GM10847 (cell line): Measurements from ENCODE around the gene GDF10.

Source experiments
- POLR2A ChIP-seq: IDR thresholded peaks from 2 replicates; pipeline ENCODE4 v1.6.1; 2011; ENCODE audit not compliant: insufficient read length; ENCODE audit errors: extremely low read depth

The GDF10 gene

DNA sequence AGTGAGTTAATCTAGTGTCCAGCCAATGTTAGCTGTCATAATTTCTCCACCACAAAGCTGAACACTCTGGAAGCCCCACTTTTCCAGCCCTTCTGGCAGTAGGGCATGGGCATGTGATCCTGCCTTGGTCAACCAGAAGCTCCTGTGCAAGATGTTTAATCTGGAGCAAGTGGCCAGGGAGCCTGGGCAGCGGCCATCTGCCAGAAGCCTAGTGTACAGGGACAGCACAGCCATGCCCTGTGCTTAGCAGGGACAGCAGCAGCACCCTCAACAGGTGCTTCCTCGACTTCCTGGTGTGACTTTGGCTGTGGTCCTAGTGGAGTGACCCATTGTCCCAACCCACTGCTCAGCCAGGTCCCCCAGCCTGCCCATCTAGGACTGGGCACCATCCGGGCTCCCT lies 58.5 kb downstream of the GDF10 start:
- no peak for TF ChIP-seq POLR2A

DNA sequence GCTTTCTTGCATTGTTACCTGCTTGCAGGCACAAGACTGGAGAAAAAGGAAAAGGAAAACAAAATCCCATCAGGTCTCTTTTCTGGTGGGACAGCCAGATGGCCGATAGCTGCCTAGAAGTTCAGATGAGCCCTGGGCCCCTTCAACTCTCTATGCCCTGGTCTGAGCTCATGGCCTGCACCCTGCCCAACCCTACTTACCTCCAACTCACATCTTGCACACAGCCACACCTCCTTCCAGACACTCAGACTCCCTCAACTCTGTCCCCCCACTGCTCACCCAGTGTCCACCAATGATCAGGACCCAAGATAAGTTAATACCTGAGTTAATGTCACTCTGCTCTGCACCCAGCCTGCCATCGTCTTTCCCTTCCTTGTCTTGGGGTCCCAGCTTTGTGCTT lies 59.1 kb downstream of the GDF10 start:
- TF ChIP-seq POLR2A: no peak

DNA sequence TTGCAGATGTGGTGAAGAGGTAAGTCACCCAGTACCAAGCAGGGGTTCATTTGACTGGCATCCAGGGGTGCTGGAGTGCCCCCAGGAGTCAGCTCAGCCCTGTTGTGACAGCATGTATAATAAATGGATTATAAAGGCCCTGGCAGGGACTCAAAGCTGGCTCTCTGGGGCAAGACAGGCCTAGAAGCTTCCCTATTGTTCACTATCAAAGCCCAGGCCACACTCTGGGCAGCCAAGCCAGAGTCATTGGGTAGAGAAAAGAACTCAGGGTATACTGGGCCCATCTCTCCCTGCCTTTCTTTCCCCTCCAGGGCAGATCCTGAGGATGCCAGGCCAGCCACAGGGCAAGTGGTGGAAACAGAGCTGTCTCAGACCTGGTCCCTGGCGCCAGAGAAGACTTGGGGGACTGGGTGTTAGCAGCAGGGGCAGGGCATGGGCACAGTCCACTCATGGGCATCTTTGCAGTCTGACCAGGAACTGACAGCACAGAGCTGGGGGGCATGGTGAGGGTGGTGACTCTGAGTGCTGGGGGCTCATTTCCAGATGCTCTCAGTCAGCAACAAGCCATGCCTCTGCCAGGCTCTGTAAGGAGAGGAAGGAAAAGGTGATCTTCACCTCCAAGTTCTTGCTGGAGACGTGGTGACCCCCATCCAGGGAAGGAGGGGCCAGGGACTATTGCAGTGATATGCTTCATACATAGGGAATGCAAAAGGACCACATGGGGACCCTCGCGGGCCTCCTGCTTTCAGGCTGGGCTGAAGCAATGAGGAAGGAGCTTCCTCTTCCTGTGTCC lies 59.8 kb downstream of the GDF10 start:
- no peak for TF ChIP-seq POLR2A

DNA sequence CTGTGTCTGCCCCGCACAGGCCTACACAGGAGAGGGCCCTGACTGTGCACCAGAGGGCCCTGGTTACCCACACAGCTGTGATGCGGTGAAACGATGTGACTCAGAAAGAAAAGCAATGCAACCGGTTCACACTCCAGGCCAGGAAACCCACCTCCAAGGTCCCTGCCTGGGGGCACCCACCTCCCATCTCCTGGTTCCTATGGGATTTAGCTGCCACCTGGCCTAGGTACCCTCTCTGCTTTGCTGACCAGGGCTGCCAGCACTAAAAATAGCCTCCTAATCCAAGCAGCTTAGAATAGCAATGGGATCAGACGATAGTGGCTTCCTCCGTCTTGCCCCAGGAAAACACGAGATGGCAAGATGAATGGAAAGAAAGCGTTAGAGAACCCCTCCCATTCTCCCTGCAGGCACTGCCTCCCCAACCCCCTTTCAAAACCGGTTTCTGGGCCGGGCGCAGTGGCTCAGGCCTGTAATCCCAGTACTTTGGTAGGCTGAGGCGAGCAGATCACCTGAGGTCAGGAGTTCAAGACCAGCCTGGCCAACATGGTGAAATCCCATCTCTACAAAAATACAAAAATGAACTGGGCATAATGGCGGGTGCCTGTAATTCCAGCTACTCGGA lies 60.5 kb downstream of the GDF10 start:
- no peak for TF ChIP-seq POLR2A

DNA sequence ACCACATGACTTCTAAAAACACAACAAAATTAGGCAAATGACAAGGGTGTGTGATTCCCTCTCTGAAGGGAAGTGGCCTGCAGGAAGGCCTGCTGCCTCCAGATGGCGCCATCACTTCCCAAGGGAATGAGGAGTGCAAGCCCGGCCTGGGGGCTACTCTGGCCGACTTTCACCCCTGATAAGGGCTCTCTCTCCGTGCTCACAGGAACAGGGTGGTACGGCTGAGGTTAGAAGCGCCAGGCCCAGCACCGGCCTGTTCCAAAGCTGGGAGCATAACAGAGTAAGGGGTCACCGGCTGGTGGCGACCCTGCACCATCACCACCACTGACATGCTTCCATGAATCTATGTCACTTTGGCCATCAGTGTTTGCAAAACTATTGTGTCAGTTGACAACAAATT lies 61.3 kb downstream of the GDF10 start:
- no peak for TF ChIP-seq POLR2A

DNA sequence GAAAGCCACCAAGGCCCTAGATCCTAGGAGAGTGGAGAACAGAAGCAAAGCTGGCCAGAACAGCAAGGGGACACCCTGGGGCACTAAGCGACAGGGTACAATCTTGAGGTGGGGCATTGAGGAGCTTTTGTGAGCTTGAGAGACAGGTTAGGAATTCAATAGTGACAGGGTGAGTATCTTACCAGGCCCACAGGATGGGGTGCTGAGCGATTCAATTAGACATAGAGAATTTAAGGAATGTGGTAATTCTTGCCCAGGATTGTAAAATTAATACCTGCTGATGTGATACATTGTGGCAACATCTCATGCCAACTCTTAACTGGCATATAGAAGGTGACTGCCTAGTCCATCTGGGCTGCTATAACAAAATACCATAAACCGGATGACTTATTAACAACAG lies 62.2 kb downstream of the GDF10 start:
- no peak for TF ChIP-seq POLR2A
